Fibroblast of skin of right biceps (primary cell): ENCODE results near the gene GFOD2.

Experiments used
- DNase-seq: peaks from one replicate; pipeline ENCODE4 v3.0.0-alpha.2; 2013

GFOD2 gene

DNA sequence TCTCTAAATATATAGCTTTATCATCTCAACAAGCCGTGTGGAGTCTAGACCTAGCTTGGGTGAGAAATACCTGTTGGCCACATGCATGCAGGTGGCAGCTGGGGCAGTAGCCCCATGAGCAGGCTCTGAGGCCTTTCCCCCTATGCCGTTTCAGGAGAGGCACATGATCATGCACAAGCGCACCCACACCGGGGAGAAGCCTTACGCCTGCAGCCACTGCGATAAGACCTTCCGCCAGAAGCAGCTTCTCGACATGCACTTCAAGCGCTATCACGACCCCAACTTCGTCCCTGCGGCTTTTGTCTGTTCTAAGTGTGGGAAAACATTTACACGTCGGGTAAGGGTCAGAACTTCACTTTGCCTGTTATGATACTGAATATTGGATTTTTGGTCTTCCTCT lies 90.9 kb downstream of the GFOD2 start:
- no peak for DNase-seq
